ENCODE measurements around the gene IRGC. TPM values are rescaled to one million over a fixed set of nuclear protein-coding genes. Genes with fewer than 3 reads are reported as not detected.

IRGC gene
- total and polyA plus RNA-seq, 2 of the 4 experiments (the other 2 are of a cell fraction), result not detected

DNA sequence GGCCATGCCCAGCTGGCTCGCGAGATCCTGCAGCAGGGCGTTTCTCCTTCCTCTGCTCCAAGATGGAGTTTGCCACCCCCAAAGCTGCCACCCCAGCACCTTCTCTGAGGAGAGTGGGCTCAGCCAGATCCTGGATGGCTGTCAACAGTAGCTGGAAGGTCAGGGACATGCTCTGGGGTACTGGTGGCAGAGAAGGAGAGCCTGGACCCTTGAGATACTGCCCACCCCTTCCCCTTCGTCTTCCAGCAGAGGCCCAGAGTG, 11.6 kb downstream of the IRGC start:
- no peak overlapping the region for H2BK5ac ChIP-seq (ENCODE audit: low read depth, low read length, poor library complexity, severe bottlenecking)
- peaks cover 13% of the 10 kb centered on the region; the same call in 1 of the 2 replicates for H3K9me1 ChIP-seq (ENCODE audit: insufficient read depth, low read length)
- DNase-seq (no peak), ATAC-seq (ENCODE audit: low read depth) (no peak)
- H3K18ac ChIP-seq (ENCODE audit: low read depth, low read length), result no peak overlapping the region
- no peak overlapping the region for H3K4me3 ChIP-seq (ENCODE audit: insufficient read depth, low read depth, low read length)
- no peak overlapping the region for H2AK5ac ChIP-seq (ENCODE audit: low read depth, low read length)
- BruUV-seq (replicated peaks), result no TSS peak
- H4K91ac ChIP-seq (ENCODE audit: insufficient read depth, low read depth, low read length), result no peak overlapping the region
- no peak overlapping the region for H2BK20ac ChIP-seq (ENCODE audit: low read depth, low read length)
- no CpG with 5 or more reads among the region's 4 CpGs for WGBS, 2 experiments (ENCODE audit: extremely low coverage in 2 of 2, insufficient read length in 1 of 2)
- TF ChIP-seq RFX5 (IDR thresholded peaks at IDR 0.05; ENCODE audit: low read depth, low read length) (no peak), POLR2A (IDR thresholded peaks at IDR 0.05; ENCODE audit: low read depth, low read length) (no peak), NFE2L2 (IDR thresholded peaks at IDR 0.05; ENCODE audit: low read depth, low read length) (no peak)
- TF ChIP-seq, protein P1, sequence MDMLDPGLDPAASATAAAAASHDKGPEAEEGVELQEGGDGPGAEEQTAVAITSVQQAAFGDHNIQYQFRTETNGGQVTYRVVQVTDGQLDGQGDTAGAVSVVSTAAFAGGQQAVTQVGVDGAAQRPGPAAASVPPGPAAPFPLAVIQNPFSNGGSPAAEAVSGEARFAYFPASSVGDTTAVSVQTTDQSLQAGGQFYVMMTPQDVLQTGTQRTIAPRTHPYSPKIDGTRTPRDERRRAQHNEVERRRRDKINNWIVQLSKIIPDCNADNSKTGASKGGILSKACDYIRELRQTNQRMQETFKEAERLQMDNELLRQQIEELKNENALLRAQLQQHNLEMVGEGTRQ (IDR thresholded peaks at IDR 0.05; ENCODE audit: low read depth, low read length), result no peak
- no peak overlapping the region for H4K5ac ChIP-seq (ENCODE audit: low read depth, low read length)
- no peak overlapping the region for H3K23ac ChIP-seq (ENCODE audit: low read depth, low read length)
- no peak overlapping the region for H3K4me2 ChIP-seq (ENCODE audit: low read depth, low read length)
- H2AK9ac ChIP-seq (replicated peaks; ENCODE audit: low read depth, low read length, poor library complexity), result no peak overlapping the region
- H3K4ac ChIP-seq (ENCODE audit: low read depth, low read length), result no peak overlapping the region
- no peaks in the 10 kb centered on the region for H3K79me1 ChIP-seq (ENCODE audit: low read depth in 1 of 2, low read length in 2 of 2)
- POLR2A ChIA-PET (ENCODE audit: unreplicated experiment), result no interaction called here
- peak overlapping the region; percentile 39 for H2AFZ ChIP-seq (replicated peaks; ENCODE audit: low read length, poor library complexity)
- H3K36me3 ChIP-seq (ENCODE audit: control insufficient read depth, insufficient read depth, low read length), result peaks cover 33% of the 10 kb centered on the region
- in situ Hi-C loops (cut with MboI; ENCODE audit: low sequenced_read_pairs), result no loop called here
- H3K27ac ChIP-seq (ENCODE audit: insufficient read depth, low read length), result no peak overlapping the region
- no peak overlapping the region for H3K9ac ChIP-seq (ENCODE audit: low read depth, low read length)
- CTCF ChIA-PET, result no interaction called here
- no peak overlapping the region for H2BK15ac ChIP-seq (ENCODE audit: low read depth, low read length)
- no peak overlapping the region for H3K14ac ChIP-seq (replicated peaks; ENCODE audit: low read depth, low read length)
- no peaks in the 10 kb centered on the region for H4K20me1 ChIP-seq (ENCODE audit: insufficient read depth, low read length)
- H3K56ac ChIP-seq (ENCODE audit: extremely low read depth, insufficient read depth, low read length), result no peak overlapping the region
- H4K8ac ChIP-seq (ENCODE audit: low read depth in 2 of 2, low read length in 2 of 2), result no peak overlapping the region
- no peaks in the 10 kb centered on the region for H3K9me3 ChIP-seq (ENCODE audit: control insufficient read depth, insufficient read depth, low read length)
- no peaks in the 10 kb centered on the region for H3K27me3 ChIP-seq (ENCODE audit: control insufficient read depth, insufficient read depth, low read length)
- no peak overlapping the region for H2BK120ac ChIP-seq (ENCODE audit: low read depth, low read length)
- H3K4me1 ChIP-seq (ENCODE audit: control insufficient read depth, insufficient read depth, low read length), result 0 out of 2 replicates have a peak, but pooled peaks cover 2% of the 10 kb centered on the region
- dilution Hi-C loops (cut with HindIII; ENCODE audit: low sequenced_read_pairs, unreplicated experiment), result no loop called here
- intact Hi-C loops (cut with micrococcal nuclease), result no loop called here

Data from IMR-90 (cell line).